Activated effector memory CD4-positive, alpha-beta T cell treated with anti-CD3 and anti-CD28 coated beads, Interleukin-2, amount 50 U/mL, for 16 hours (primary cell): ENCODE data around the gene MARVELD2.
"Not testable (repeated sequence)": the region's sequence is repeated elsewhere in the genome, so short reads cannot be mapped to it uniquely, and the experiment has no call there.

Experiments
- DNase-seq: peaks from one replicate; pipeline ENCODE4 v3.0.0-alpha.2; 2020

Gene MARVELD2

DNA sequence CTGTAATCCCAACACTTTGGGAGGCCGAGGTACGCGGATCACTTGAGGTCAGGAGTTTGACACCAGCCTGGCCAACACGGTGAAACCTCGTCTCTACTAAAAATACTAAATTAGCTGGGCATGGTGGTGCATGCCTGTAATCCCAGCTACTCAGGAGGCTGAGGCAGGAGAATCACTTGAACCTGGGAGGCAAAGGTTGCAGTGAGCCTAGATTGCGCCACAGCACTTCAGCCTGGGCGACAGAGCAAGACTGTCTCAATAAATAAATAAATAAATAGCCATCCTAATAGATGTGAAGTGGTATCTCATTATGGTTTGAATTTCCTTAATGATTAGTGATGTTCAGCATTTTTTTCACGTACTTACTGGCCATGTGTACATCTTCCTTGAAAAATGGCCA lies 35.6 kb downstream of the MARVELD2 start:
- DNase-seq = not testable (repeated sequence)

DNA sequence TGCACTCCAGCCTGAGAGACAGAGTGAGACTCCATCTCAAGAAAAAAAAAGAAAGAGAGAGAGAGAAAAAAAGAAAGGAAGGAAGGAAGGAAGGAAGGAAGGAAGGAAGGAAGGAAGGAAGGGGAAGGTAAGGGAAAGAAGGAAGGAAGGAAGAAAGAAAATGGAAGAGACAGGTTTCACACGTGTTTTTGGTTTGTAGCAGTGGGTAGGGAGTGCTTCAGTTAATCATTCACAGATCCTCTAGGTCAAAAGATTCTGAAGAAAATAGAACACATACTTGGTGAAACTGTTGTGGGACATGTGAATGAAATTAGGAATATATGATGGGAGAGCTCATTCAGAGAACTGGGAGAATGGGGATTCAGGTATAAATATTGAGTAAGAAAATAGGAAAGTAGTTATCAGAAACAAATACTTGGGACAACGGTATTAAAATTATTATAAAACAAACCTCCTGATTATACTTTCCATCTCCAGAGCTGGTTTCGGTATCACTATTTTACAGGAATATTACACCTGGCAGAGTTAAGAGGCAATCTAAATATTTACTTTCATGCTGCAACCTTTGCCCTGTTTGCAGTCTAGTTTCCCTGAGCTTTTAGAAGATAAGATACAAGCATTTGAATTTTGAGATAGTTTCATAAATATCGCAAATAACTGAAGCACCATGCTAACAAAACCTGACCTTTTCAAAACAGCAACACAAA lies 37.2 kb downstream of the MARVELD2 start:
- no peak for DNase-seq

DNA sequence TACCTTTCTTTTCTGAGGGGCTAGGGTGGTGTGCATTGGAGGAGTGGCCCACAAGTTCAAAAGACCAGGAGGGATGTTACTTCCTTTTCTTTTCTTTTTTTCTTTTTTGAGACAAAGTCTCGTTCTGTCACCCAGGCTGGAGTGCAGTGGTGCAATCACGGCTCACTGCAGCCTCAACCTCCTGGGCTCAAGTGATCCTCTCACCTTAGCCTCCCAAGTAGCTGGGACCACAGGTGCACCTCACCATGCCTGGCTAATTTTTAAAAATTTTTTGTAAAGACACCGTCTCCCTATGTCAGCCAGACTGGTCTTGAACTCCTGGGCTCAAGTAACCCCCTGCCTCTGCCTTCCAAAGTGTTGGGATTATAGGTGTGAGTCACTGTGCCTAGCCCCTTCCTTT lies 38.6 kb downstream of the MARVELD2 start:
- DNase-seq = not testable (repeated sequence)

GRCh38 chr5:69454460-69455249 lies 39.7 kb downstream of the MARVELD2 start:
- DNase-seq = no peak

DNA sequence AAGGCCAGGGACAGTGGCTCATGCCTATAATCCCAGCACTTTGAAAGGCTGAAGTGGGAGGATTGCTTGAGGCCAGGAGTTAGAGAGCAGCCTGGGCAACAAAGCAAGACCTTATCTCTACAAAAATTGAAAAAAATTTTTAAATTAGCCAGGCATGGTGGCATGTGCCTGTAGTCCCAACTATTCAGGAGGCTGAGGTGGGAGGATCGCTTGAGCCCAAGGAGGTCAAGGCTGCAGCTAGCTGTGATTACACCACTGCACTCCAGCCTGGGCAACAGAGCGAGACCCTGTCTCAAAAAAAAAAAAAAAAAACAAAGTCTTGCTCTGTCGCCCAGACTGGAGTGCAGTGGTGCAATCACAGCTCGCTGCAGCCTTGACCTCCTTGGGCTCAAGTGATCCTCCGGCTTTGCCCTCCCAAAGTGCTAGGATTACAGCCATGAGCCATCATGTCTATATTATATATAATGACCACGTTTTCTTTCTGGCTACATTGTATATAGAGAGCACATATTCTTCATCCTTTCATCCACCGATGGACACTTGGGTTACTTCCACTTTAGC lies 40.6 kb downstream of the MARVELD2 start:
- DNase-seq = not testable (repeated sequence)

- no peak for DNase-seq
These were observed 47.3 kb downstream of the MARVELD2 start for GRCh38 chr5:69462170-69462569.

DNA sequence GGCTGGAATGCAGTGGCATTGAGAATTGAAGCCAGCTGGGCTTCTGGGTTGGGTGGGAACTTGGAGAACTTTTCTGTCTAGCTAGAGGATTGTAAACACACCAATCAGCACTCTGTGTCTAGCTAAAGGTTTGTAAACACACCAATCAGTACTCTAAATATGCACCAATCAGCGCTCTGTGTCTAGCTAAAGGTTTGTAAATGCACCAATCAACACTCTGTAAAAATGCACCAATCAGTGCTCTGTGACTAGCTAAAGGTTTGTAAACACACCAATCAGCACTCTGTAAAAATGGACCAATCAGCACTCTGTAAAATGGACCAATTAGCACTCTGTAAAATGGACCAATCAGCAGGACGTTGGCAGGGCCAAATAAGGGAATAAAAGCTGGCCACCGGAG lies 51.5 kb downstream of the MARVELD2 start:
- DNase-seq = not testable (repeated sequence)

DNA sequence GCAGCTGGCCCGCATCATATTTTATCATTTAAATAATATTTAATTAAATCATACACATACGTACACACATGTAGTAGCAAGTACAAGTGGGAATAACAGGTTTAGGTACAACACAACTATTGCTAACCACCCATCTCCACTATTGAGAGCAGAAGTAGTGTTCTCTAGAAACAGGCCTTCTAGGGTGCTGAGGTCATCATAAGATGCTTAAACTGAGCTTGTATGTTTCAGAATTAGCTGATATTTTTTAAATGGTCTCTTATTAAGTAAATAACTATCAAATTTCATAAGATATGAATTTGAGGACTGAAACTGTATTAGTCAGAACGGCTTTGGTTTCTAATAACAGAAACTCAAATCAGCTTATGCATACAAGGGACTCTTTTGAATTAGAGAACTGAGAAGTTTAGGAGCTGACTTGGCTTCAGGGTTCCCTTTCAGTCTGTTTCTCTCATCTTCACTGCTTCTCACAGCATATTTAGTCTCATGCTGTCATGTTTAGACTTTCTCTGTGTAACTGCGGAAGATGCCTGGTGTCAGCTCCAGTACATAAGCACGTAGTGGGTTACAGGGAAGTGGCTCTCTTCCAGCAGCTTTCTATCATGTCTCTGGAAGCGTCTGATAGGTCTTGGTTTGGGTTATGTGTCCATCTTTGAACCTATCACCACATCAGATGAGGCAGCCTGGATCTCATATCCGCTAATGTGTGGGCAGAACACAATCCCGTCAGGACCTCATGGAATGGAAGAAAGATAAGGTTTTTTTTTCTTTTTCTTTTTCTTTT lies 52.7 kb downstream of the MARVELD2 start:
- no peak for DNase-seq

DNA sequence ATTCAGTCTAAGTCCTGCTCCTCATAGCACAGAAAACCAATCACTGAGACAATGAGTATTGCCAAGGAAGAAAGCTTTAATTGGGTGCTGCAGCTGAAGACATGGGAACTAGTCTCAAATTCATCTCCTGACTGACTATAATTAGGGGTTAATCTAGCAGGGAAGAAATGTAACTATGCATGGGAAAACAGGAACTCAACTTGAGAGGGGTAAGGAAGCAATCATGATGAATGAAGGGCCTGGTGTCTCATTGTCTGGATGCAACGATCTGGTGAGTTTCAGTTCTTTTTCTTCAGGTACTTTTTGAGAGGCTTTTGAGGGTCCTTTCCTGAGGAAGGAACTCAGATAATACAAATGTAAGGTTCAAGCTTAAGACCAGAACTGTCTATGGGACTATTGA lies 53.7 kb downstream of the MARVELD2 start:
- DNase-seq = no peak

GRCh38 chr5:69471516-69471915 lies 56.6 kb downstream of the MARVELD2 start:
- DNase-seq = not testable (repeated sequence)

- not testable (repeated sequence) for DNase-seq
These were observed 57.7 kb downstream of the MARVELD2 start for GRCh38 chr5:69472535-69473143.

DNA sequence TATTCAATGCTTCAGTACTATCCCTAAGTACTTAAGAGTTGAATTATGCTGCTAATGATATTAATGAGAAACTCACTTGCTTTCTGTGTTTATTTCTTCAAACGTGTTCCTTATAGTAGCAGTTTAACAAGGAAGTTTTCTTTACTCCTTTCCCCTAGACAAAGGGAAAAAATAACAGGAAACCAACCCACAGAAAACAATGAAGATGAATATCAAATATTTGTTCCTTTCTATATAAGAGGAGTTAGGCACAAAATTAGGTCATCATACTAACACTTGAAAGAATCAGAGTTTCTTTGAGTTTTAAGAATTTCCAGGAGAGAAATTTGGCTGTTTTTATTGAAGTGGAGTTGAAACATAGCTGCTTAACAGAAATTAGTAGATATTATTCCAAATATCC lies 62.3 kb downstream of the MARVELD2 start:
- no peak for DNase-seq

DNA sequence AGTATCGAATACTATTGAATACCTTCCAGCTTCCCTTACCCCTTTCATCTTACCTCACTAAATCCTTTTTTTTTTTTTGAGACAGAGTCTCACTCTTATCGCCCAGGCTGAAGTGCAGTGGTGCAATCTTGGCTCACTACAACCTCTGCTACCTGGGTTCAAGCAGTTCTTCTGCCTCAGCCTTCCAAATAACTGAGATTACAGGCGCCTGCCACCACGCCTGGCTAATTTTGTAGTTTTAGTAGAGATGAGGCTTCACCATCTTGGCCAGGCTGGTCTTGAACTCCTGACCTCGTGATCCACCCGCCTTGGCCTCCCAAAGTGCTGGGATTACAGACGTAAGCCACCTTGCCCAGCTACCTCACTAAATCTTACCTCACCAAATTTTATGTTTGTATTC lies 63.4 kb downstream of the MARVELD2 start:
- DNase-seq = not testable (repeated sequence)

- no peak for DNase-seq
These were observed 70.0 kb downstream of the MARVELD2 start for GRCh38 chr5:69484891-69485290.

DNA sequence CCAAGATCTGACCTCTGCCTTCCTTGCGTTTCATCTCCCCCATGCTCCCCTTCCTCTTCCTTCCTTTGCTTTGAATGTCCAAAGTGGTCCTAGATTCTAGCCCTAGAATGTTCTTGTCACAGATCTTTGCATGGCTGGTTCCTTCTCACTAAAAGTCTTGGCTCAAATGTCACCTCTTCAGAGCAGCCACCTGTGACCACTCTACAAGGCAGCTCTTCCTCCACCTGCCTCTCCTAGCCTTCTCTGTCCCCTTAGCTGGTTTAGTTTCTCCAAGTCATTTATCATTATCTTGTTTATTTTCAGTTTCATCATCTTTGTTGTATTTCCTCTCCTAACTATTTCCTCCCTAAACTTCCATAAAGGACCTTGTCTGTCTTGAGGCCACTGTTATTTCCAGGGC lies 70.6 kb downstream of the MARVELD2 start:
- no peak for DNase-seq

DNA sequence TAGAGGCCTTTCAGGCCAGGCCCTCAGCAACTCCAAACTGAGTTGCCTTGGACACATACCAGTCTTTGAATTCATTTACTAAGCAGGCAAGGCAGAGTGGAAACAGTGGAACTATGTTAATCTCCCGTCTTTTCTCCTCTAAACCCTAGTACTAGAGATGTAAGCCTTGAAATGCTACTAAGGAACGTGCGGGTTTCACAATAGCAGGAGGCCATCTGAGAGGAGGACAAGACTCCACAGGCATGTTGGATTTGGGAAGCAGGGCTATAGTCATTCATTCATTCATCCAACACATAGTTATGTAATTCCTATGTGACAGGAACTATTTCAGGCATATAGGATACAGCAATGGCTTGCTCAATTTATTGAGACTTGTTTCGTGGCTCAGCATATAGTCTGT lies 74.3 kb downstream of the MARVELD2 start:
- DNase-seq = no peak

- no peak for DNase-seq
These were observed 76.1 kb downstream of the MARVELD2 start for GRCh38 chr5:69491027-69491426.

GRCh38 chr5:69491838-69492390 lies 77.0 kb downstream of the MARVELD2 start:
- DNase-seq = no peak

- no peak for DNase-seq
These were observed 77.5 kb downstream of the MARVELD2 start, which contains the start of gene OCLN for GRCh38 chr5:69492391-69492922. Gene OCLN (plus strand): TSS chr5:69492790. CDS start chr5:69504245, 11,455 bp downstream.

GRCh38 chr5:69492923-69493395 lies 78.0 kb downstream of the MARVELD2 start:
- no peak for DNase-seq

DNA sequence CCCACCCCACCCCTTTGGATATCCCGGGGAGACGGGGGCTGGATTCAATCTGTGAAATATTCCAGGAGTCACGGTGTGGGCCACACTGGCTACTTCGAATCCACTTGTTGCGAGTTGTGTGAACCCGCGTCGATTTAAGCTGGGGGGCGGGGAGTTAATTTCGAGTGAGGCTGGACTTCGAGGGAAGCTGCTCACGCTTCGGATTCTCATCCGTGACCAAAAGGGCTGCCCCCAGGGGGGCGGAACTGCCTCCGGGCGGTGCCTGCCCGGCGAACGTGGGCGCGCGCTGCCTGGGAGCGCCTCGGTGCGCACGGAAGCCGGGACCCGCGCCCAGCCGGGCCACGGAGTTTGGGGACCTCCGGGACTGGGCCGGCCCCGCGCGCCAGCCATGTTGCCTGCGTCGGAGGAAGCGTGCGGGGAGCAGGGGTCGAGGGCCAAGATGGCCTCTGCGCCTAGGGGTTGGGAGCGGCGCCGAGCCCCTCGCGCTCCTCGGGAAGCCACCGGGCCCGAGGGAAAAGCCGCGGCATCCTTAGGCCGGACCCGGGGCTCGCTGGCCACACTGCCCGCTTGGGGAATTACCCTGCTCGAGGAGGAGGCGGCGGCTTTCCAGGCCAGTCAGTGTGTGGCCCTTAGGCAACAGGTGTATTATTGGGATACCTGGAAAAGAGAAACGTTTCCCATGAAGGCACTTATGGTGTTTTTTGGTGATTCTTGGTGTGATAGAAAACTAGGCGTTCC lies 78.6 kb downstream of the MARVELD2 start:
- DNase-seq = no peak
